GM21447 (cell line): Measurements from ENCODE around the gene STX19.
A peak's percentile ranks its signal among the peaks of the same experiment; 100 is the strongest.

Experiments
- ATAC-seq: cut with Tn5 transposase; IDR thresholded peaks from one replicate; pipeline ENCODE4 v1.9.1; 2021; ENCODE audit not compliant: unreplicated experiment

Gene STX19

DNA sequence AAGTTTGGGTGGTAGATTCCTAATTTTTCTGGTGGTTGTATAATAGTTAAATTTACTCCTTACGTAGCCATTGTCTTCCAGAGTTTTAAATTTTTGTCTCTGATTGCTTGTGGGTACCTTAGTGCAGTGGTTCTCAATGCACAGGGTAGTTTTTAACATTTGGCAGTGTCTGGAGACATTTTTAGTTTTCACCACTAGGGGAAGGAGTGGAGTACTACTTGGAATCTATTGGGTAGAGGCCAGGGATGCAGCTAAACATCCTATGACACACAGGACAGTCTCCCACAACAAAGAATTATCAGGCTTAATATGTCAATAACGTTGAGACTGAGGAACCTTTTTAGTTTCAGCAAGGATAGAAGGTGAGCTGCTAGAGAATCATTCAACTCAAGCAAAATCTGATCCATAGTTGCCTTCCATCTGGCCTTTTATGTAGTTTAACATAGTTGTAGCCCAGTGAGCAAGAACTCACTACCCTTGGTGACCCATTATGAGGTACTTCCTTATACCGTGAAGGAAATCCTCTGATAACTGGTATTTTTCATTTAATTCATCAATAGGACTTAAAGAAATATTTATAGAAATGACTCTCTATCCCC lies 8.6 kb upstream of the STX19 start:
- ATAC-seq, result peak; percentile 81

DNA sequence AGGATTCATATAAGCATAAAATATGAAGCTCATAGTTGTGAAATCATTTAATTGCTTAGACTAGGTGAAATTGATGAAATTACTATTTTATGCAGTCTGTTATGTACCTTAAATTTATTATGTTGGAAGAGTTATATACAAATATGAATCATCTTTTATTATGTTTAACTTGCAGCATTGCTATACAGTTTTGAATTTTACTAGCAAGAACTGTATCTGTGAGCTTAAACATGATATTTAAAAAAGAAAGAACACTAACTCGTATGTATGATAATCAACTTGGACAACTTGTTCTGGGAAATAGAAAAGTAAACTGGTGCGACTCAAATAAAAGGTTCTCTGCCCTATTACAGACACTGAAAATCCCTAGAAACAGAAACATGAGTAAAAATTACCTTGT lies 1.8 kb downstream of the STX19 start:
- ATAC-seq, result no peak

DNA sequence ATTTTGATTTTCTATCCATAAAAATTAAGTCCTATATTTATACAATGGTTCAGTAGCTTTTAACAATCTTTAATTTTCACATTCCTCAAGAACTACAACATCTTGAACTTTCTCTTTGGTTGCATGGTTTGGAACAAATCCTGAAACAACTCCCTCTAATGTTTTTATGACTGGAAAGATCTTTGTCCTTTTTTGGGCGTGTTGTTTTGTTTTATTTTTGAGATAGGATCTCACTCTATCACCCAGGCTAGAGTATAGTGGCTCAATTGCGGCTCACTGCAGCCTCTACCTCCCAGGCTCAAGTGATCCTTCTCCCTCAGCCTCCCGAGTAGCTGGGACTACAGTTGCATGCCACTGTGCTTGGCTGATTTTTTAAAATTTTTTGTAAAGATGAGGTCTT lies 4.0 kb downstream of the STX19 start:
- no peak for ATAC-seq

DNA sequence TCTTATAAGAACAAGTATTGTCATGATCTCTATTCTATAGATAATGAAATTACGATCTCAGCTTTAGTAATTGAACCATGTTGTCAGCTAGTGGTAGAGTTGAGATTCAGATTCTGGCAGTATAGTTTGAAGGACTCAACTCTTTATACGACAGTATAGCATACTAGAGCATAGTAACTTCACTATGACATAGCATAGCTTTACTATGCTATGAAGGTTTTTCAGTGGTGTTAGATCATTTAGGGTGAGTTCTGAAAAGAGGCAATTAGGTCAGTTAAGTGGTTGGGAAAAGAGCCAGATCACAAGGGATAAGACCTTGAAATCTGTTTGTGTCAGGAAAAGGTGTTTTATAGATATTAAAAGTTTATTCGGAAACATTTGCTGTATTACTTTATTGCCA lies 8.1 kb downstream of the STX19 start:
- no peak for ATAC-seq

DNA sequence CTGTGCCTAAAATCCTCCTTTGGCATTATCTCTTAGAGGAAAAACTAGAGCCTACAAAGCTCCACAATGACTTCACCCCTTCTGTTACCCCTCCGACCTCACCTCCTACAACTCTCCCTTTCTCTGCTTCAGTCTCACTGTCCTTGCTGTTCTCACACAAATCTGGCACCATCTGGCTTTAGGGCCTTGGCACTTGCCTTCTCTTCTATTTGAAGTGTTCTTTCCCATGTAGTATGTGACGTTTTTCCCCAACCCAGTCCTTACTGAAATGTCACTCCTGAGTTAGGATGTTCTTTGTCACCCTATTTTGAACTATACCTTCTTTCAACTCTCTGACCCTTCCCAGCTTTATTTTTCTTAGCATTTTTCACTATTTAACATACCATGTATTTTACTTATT lies 8.7 kb downstream of the STX19 start:
- no peak for ATAC-seq

DNA sequence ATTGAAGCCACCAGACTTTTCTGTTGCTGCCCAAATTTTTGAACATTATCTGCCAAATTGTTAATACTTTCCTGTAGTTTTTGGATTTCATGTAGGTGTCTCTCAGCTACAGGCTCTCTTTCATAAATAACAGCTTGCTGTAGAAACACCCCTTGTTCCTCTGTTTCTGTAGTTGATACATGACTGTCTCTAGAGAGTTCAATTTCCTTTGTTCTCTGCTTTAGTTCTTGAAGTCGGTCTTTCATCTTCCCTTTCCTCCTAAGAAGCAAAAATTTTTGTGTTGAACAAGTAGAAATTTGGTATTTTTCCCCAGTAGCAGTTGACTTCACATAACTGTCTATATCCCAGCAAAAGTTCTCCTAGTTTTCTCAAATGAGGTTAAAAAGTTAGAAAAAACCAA lies 13.4 kb downstream of the STX19 start:
- ATAC-seq, result no peak

DNA sequence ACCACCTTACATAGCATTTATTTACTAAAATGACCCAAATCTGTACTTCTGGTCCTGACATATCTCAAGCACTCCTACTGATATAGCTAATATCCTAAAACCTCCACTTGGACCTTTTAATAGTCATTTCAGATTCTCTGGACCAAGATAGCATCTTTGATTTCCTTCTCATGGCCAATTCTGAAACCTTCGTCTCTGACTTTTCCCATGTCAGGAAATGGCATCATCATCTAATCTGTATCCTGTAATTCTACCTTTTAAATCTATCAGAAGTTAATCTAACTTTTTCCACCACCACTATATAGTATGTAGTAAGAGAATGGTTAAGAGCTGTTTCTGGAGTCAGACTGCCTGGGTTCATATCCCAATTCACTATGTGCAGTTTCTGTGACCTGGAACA lies 16.2 kb downstream of the STX19 start:
- no peak for ATAC-seq

DNA sequence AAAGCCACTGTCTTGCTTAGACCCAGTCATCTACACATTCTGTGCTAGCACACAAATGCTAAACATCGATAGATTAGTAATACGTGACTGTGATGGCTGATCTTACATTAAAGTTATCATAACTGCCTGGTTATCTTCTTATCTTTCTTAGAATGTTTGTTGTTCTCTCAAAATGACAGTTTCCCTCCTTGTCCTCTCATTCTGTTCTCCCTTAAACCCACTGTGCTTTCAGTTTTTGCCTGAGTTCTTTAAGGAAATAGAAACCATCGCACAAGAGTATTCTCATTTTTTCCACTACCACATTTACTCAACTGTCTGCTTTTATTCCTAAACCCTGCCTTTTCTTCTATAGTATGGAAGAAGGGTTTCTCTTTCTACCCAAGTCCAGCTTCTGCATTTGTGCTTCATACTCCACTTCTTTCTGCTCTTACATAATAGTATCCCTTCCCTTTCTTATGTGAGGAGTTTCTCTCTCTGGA lies 17.1 kb downstream of the STX19 start:
- ATAC-seq, result no peak

DNA sequence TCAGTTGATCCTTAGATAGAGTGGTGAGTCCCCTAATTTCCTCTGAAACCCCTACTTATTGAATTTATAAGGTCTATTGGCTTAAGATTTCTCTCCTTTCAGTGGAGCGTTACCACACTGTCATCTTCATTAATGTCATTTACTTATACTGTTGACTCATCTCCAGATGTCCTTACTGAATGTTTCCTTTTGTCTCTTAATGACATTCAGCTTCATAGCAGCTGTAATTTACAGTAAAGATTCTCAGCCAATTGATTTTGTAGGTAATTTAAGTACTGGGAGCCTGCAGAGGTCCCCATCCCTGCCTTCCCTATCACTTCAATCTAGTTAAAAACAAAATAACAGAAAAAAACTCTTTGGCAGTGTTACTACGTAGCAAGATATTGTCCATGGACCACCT lies 18.8 kb downstream of the STX19 start:
- no peak for ATAC-seq

DNA sequence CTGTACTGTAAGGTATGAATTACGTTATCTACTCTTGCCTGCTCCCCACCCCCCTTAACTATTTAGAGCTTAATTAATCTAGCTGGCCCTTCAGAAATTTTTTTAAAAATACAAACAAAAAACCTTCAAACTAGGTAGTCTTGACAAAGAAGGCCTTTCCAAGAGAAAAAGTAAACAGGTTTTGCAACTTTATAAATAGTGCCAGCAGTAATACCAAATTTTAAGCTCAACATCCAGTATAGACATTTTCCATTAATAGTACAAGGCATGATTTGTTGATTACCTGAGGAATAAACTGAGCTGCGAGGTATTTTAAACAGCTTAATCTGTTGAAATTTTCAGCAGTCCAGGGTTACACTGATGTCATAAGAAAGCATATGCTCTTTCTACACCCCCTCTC lies 20.1 kb downstream of the STX19 start:
- no peak for ATAC-seq

DNA sequence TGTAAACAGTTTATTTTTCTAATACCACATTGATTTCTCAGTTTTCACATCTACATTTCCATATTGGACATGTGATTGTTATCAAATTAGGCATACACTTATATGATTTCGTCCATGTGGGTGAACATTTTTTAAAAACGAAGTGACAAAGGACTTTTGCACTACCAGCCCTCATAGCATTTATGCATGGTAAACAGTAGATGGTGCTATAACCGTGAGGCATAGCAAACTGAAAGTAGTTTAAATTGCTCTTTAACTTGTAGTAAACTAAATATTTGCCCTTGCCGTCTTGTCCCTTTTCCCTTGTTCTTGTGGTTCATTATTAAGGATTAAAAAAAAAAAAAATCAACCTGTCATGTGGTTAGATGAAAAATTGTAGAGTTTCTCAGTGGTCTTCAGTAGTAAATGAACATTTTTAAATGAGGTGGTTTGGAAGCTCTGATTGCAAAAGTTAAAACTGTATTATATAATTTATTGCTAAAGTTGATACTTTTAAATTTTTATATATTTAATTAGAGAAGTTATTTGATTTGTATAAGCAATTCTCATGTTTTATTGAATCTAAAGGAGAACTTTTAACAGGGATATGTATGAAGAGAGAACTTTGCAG lies 24.0 kb downstream of the STX19 start:
- peak; percentile 95 for ATAC-seq

DNA sequence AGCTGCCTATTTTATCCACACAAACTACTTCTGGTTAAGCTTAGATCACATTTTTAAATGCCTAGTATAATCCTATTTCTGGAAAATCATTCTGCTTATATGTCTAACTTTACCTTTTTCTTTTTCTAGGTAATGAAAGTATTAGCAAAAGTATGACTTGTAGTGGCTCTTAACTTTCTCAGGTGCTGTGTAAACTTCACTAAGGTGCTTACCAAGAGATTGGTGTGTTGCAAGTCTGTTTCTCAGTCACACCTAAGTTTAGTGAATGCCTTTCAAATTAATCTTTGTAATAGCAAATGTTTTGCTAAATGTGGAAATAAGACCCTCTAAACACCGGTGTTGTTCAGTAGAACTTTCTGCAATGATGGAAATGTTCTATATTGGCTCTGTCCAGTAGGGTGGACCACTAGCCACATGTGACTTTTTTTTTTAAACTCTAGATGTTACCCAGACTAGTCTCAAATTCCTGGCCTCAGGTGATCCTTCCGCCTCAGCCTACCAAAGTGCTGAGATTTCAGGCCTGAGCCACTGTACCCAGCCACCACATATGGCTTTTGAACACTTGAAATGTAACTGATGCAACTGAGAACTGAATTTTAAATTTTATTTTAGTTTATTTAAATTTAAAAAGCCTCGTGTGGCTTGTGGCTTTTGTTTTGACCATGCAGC lies 26.4 kb downstream of the STX19 start:
- ATAC-seq, result no peak

DNA sequence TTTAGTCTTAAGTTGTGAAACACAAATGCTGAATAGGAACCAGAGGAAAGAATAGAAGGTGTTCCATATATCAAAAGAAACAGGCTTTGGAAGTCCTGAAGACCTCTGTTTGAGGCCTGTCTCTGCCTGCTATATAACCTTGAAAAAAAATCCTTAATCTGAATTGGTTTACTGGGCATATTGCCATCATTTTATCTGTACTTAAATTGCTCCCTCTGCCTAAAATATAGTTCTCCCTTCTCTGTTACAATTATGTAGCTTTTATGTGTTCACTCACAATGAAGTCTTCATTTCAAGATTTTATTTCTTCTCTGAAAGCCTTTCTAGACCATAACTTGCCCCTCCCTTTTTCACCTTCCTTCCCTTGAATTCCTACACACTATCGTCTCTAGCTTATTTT lies 27.2 kb downstream of the STX19 start:
- ATAC-seq, result no peak

DNA sequence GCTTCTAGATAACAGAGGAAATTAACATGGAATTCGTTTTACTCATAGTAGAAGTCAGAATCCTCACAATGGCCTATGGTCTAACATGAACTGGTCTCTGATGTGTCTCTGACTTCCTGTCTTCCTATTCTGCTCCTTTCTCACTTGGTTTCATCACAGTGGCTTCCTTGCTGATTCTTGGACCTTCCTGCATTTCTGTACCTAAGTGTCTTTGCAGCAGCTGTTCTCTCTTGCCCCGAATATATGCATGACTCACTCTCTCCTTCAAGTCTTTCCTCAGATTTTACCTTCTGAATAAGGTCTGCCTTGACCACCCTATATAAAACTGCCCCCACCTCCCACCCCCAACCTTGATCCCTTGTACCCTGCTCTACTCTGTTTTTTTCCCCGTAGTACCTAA lies 34.3 kb downstream of the STX19 start:
- no peak for ATAC-seq

DNA sequence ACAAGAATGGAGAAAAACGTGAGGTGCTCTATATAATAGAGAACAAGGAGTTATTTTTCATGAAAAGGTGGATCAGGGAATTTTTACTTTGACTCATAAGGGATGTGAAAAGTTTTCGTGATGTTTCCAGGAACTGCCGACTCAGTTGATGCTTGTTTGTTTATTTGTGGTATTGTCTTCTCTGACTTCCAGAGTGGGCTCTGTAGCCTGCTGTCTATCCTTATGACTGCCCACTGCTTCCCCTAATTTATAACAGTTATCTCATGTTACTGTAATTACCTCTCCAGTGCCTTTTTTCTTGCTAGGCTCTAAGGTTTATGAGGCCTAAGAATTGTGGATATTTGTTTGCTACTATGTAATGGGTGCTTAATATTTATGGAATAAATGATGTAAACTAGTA lies 36.2 kb downstream of the STX19 start:
- ATAC-seq, result no peak

DNA sequence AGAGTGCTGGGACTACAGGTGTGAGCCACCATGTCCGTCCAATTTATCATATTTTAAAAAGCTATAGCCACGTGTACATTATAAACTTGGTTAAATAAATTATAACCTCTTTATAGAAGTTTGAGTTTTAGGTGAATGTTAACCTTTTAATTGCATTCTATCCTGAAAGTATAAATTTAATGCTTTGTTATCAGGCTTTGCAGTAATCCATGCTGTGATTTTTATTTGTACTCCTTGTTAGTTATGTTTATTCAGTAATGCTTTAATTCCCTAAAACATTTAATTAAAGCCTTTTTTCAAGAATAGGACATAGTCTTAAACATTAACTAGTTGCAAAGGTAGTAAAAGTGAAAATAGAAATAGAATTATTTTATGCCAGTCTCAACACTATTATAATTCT lies 36.8 kb downstream of the STX19 start:
- no peak for ATAC-seq

DNA sequence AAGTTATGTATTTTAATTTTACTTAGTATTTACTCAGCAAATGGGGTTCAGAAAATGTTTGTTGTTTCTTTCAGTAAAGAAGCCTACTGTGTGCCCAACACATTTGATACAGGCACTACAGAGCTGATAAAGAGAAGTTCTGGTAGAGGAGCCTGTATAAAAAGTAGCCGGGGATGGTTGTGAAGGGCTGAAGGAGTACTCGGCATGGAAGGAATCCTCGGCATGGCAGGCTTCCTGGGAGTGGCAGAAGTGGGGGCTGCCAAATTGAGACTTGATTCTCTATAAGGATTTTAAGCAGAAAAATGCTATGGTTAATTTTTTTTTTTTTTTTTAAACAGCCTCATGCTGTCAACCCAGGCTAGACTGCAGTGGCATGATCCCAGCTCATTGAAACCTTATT lies 39.2 kb downstream of the STX19 start:
- no peak for ATAC-seq

DNA sequence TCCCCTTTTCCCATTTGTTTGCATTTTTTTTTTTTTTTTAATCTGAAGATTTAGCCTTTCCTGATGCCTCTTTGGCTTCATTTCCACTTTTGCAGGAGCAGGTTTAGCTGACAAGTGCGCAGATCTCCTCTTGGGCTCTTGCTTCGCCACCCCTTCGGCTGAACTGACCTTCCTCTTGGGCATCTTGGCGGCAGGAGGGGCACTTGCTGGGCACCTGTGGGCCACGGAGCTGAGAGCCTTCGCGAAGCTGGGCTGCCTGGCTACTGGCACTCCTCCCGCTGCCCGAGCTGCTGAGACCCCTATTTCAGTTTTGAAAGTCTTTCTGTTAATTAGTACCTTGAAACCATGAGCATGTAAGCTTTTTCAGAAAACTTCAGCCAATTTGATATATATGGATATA lies 39.6 kb downstream of the STX19 start:
- no peak for ATAC-seq

DNA sequence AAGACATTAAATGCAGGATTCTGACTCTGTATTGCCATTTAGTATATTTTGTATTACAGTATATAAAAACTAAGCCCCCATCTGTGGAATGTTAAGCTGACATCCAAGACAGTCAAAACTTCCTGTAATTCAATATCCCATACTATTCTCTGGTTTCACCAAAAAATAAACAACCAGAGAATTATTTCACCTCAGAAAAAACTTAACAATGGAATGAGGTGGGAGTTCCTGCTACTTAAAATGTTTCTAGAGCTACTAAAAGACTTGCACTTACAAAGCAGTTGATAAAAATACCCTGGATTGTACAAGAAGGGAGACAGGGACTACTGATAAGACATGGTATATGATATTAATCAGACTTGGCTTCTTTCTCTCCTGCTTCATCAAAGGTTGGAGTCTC lies 40.1 kb downstream of the STX19 start:
- ATAC-seq, result no peak

DNA sequence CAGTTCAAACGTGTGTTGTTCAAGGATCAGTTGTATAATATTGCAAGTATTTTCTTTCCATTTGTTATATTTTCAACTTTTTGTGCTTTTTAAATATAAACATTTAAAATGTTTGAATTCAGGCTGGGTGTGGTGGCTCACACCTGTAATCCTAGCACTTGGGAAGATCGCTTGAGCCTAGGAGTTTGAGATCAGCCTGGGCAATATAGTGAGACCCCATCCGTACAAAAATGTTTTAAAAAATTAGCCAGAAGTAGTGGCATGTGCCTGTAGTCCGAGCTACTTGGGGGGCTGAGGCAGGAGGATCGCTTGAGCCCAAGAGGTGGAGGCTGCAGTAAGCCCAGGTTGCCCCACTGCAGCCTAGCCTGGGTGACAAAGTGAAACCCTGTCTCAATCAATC lies 43.8 kb downstream of the STX19 start:
- no peak for ATAC-seq

DNA sequence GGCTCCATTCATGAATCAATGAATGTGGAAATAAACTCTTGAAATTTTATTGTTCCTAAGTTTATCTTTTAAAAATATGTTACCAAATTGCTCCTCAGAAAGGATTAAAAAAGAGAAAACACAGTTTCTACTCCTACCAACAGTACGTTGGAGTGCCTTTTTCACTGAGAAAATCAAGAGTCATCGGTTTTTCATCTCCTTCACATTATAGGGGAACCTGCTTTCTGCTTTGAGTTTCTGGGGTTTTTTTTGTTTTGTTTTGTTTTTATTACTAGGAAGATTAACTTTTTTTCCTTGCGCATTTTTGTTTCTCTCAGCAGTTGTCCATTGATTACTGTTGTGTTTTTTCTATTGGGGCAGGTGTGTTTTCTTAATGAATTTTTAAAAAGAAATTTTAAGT lies 45.0 kb downstream of the STX19 start:
- no peak for ATAC-seq

DNA sequence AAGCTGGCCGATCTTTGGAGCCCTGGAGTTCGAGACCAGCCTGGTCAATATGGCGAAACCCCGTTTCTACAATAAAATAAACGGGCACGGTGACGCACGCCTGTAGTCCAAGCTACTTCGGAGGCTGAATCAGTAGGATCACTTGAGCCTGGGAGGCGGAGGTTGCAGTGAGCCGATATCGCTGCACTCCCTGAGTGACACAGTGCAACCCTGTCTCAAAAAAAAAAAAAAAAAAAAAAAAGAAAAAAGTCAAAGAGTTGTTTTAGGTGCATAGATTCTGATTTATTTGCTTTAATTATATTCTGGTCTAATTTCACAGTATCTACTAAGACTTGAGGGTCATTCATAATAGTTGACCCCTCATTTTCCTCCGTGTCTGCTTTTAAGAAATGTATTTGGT lies 46.7 kb downstream of the STX19 start:
- no peak for ATAC-seq
